ENCODE results near the gene REX1BD. TPM values are rescaled to one million over a fixed set of nuclear protein-coding genes. Genes with fewer than 3 reads are reported as not detected.

Gene REX1BD
- polyA plus RNA-seq, 3 donors, result 83.7 to 141 (median 122) TPM

- no peak for TF ChIP-seq CTCF (IDR thresholded peaks at IDR 0.05)
- Histone ChIP-seq H2AFZ (ENCODE audit: insufficient read depth, low read depth, low read length, poor library complexity, severe bottlenecking) (no peak overlapping the region), H4K20me1 (ENCODE audit: insufficient read depth, low read length) (peaks cover 30% of the 10 kb centered on the region), H3K4me1 (ENCODE audit: control insufficient read depth in 1 of 2, insufficient read depth in 2 of 2, low read length in 2 of 2) (peaks cover 27 to 48% of the 10 kb centered on the region in 2 donors), H3K9me3 (replicated peaks in 1 of 2; ENCODE audit: control insufficient read depth in 1 of 2, insufficient read depth in 1 of 2, low read length in 2 of 2) (no peaks in the 10 kb centered on the region), H3K79me2 (ENCODE audit: insufficient read depth, low read length) (peaks cover 8% of the 10 kb centered on the region), H3K9ac (ENCODE audit: insufficient read depth, low read length, poor library complexity, severe bottlenecking) (no peak overlapping the region), H3K27me3 (ENCODE audit: control insufficient read depth in 2 of 2, insufficient read depth in 2 of 2, low read length in 2 of 2) (peaks cover 7 to 34% of the 10 kb centered on the region in 2 donors), H3K4me2 (replicated peaks; ENCODE audit: extremely low read depth, low read length, poor library complexity, severe bottlenecking) (peak overlapping the region; percentile 82), H3K27ac (ENCODE audit: low read depth in 1 of 2, low read length in 2 of 2) (no peak overlapping the region), H3K4me3 (replicated peaks in 1 of 3; ENCODE audit: low read depth in 2 of 3, low read length in 3 of 3) (no peak overlapping the region), H3K36me3 (replicated peaks in 1 of 2; ENCODE audit: control insufficient read depth in 1 of 2, insufficient read depth in 2 of 2, low read length in 2 of 2) (peaks cover 7 to 8% of the 10 kb centered on the region in 2 donors)
- H3K27me3 Mint-ChIP-seq (ENCODE audit: low read depth in 3 of 3), result peaks cover 25 to 46% (median 40%) of the 10 kb centered on the region in 3 donors
- intact Hi-C loops (cut with micrococcal nuclease), result no loop called here
- peak overlapping the region in 1 of 2 donors; percentile 35 for H3K4me3 Mint-ChIP-seq
- 76% methylated on average over 15 of the region's 25 CpGs for WGBS (ENCODE audit: insufficient coverage)
- DNase-seq, result no peak
- H3K36me3 Mint-ChIP-seq, result peaks cover 15 to 21% of the 10 kb centered on the region in 2 donors
- H3K4me1 Mint-ChIP-seq, result peaks cover 34% of the 10 kb centered on the region
- H3K27ac Mint-ChIP-seq, result no peak overlapping the region
- peaks cover 0 to 9% (median 1%) of the 10 kb centered on the region in 7 donors for H3K9me3 Mint-ChIP-seq
These were observed 4.9 kb downstream of the REX1BD start for GRCh38 chr19:18593367-18594095.

GRCh38 chr19:18594096-18594823 is 5.7 kb downstream of the REX1BD start:
- peaks cover 8% of the 10 kb centered on the region for H3K79me2 ChIP-seq (ENCODE audit: insufficient read depth, low read length)
- peak overlapping the region in 1 of 7 donors; percentile 23 for H3K27ac Mint-ChIP-seq
- no peak overlapping the region for H3K27ac ChIP-seq (ENCODE audit: low read depth in 1 of 2, low read length in 2 of 2)
- intact Hi-C loops (cut with micrococcal nuclease), result no loop called here
- H3K4me3 ChIP-seq (replicated peaks in 1 of 3; ENCODE audit: low read depth in 2 of 3, low read length in 3 of 3), result peak overlapping the region; percentile 5 to 73 (median 12)
- peaks cover 27% of the 10 kb centered on the region for H4K20me1 ChIP-seq (ENCODE audit: insufficient read depth, low read length)
- WGBS (ENCODE audit: insufficient coverage), result under 1% methylated on average over 30 of the region's 54 CpGs
- peaks cover 7 to 37% of the 10 kb centered on the region in 2 donors for H3K27me3 ChIP-seq (ENCODE audit: control insufficient read depth in 2 of 2, insufficient read depth in 2 of 2, low read length in 2 of 2)
- peaks cover 28 to 53% (median 45%) of the 10 kb centered on the region in 3 donors for H3K27me3 Mint-ChIP-seq (ENCODE audit: low read depth in 3 of 3)
- peak overlapping the region; percentile 34 for H3K9ac ChIP-seq (ENCODE audit: insufficient read depth, low read length, poor library complexity, severe bottlenecking)
- H3K4me1 Mint-ChIP-seq, result peaks cover 32% of the 10 kb centered on the region
- peaks cover 7 to 8% of the 10 kb centered on the region in 2 donors for H3K36me3 ChIP-seq (replicated peaks in 1 of 2; ENCODE audit: control insufficient read depth in 1 of 2, insufficient read depth in 2 of 2, low read length in 2 of 2)
- H3K4me1 ChIP-seq (ENCODE audit: control insufficient read depth in 1 of 2, insufficient read depth in 2 of 2, low read length in 2 of 2), result peaks cover 25 to 42% of the 10 kb centered on the region in 2 donors
- peak; percentile 89 for TF ChIP-seq CTCF (IDR thresholded peaks at IDR 0.05)
- H3K9me3 ChIP-seq (replicated peaks in 1 of 2; ENCODE audit: control insufficient read depth in 1 of 2, insufficient read depth in 1 of 2, low read length in 2 of 2), result no peaks in the 10 kb centered on the region
- peak overlapping the region; percentile 31 to 91 for H3K4me3 Mint-ChIP-seq
- H3K4me2 ChIP-seq (replicated peaks; ENCODE audit: extremely low read depth, low read length, poor library complexity, severe bottlenecking), result peak overlapping the region; percentile 82
- H3K9me3 Mint-ChIP-seq, result peaks cover 0 to 9% (median 1%) of the 10 kb centered on the region in 7 donors
- H2AFZ ChIP-seq (ENCODE audit: insufficient read depth, low read depth, low read length, poor library complexity, severe bottlenecking), result peak overlapping the region; percentile 66
- H3K36me3 Mint-ChIP-seq, result peaks cover 15 to 21% of the 10 kb centered on the region in 2 donors
- peak; percentile 67 to 81 (median 74) for DNase-seq

Data from CD14-positive monocyte (primary cell).